Urothelium cell line (cell line): Measurements from ENCODE around the gene WBP2NL.

ENCODE experiments used
- DNase-seq: peaks from one replicate; pipeline ENCODE4 v3.0.0; 2011; ENCODE audit warnings: low spot score, mixed read lengths
- FAIRE-seq: peaks from 2 replicates; lab custom pipeline; 2011; peaks lifted over from hg19 to GRCh38; lab: Jason Lieb, UNC

WBP2NL gene

GRCh38 chr22:42025421-42025820 is 26.8 kb downstream of the WBP2NL start:
- DNase-seq = no peak
- FAIRE-seq = no peak

- DNase-seq (no peak), FAIRE-seq (no peak)
Measured at GRCh38 chr22:42026705-42027104, 28.1 kb downstream of the WBP2NL start.

GRCh38 chr22:42033263-42034181 is 34.9 kb downstream of the WBP2NL start:
- no peak for FAIRE-seq
- DNase-seq = no peak

GRCh38 chr22:42035256-42035655 is 36.7 kb downstream of the WBP2NL start:
- no peak for FAIRE-seq

GRCh38 chr22:42039271-42039670 is 40.7 kb downstream of the WBP2NL start:
- FAIRE-seq (no peak), DNase-seq (no peak)

More at GRCh38 chr22:42035256-42035655, 36.7 kb downstream of the WBP2NL start:
- DNase-seq = no peak

GRCh38 chr22:42041784-42042183 is 43.2 kb downstream of the WBP2NL start:
- no peak for FAIRE-seq
- no peak for DNase-seq

GRCh38 chr22:42050641-42051180 is 52.1 kb downstream of the WBP2NL start:
- no peak for DNase-seq
- no peak for FAIRE-seq

GRCh38 chr22:42052765-42053164 is 54.2 kb downstream of the WBP2NL start:
- DNase-seq (no peak), FAIRE-seq (no peak)

- no peak for DNase-seq
- no peak for FAIRE-seq
Measured at GRCh38 chr22:42056757-42057511, 58.3 kb downstream of the WBP2NL start.

GRCh38 chr22:42060489-42060888 is 61.9 kb downstream of the WBP2NL start:
- DNase-seq (no peak), FAIRE-seq (no peak)

- FAIRE-seq (peak; percentile 17), DNase-seq (no peak)
Measured at GRCh38 chr22:42061041-42061440, 62.5 kb downstream of the WBP2NL start.

GRCh38 chr22:42062506-42063170 is 64.0 kb downstream of the WBP2NL start:
- no peak for DNase-seq
- no peak for FAIRE-seq

- DNase-seq (no peak), FAIRE-seq (no peak)
Measured at GRCh38 chr22:42064629-42065028, 66.0 kb downstream of the WBP2NL start.

GRCh38 chr22:42065438-42066125 is 67.0 kb downstream of the WBP2NL start:
- no peak for DNase-seq
- peak; percentile 20 for FAIRE-seq

GRCh38 chr22:42066126-42066761 is 67.7 kb downstream of the WBP2NL start:
- DNase-seq (no peak), FAIRE-seq (no peak)

- FAIRE-seq = no peak
- DNase-seq = no peak
Measured at GRCh38 chr22:42066937-42067336, 68.3 kb downstream of the WBP2NL start.

GRCh38 chr22:42067671-42068251 is 69.2 kb downstream of the WBP2NL start:
- FAIRE-seq (peak; percentile 42), DNase-seq (no peak)

GRCh38 chr22:42068291-42068690 is 69.7 kb downstream of the WBP2NL start:
- no peak for FAIRE-seq

GRCh38 chr22:42069801-42070516 is 71.4 kb downstream of the WBP2NL start:
- DNase-seq = peak; percentile 25
- no peak for FAIRE-seq

More at GRCh38 chr22:42068291-42068690, 69.7 kb downstream of the WBP2NL start:
- no peak for DNase-seq
